K562 (cell line): Measurements from ENCODE around the gene ALDH5A1. TPM values are rescaled to one million over a fixed set of nuclear protein-coding genes. Genes with fewer than 3 reads are reported as not detected.

Source experiments
- ATAC-seq: fragments of 200-7000 bp; cut with Tn5 transposase; 3 replicates; pipeline ENCODE4 v1.9.1; 2020; ENCODE audit warnings: moderate library complexity
- BruUV-seq: library from RNA; stranded (reverse); fragments of 400-500 nt; replicated peaks from 2 replicates; lab custom pipeline; 2021; lab: Mats Ljungman, UMichigan
- CTCF ChIA-PET: fragments of 300-600 bp; formaldehyde crosslinking; extraction: SDS; loops from one replicate; lab custom pipeline; 2021; ENCODE audit warnings: low intra/inter-chr PET ratio; lab: Yijun Ruan, JAX
- POLR2A ChIA-PET: fragments of 300-600, 350-650 bp; sonication (Branson Sonifier 250); formaldehyde crosslinking; extraction: SDS; loops from one replicate; lab custom pipeline; 2021; ENCODE audit warnings: antibody characterized with exemption, inconsistent platforms; lab: Yijun Ruan, JAX
- DNase-seq, 4 experiments: peaks; one replicate each; pipeline versions ENCODE4 v3.0.0 to v3.0.0-alpha.2; 2011 to 2018; ENCODE audit warnings: low spot score in 3 of 4, mixed read lengths in 3 of 4; ENCODE audit errors: extremely low read depth in 1 of 4
- FAIRE-seq: peaks from 2 replicates; lab custom pipeline; 2011; peaks lifted over from hg19 to GRCh38; lab: Jason Lieb, UNC
- H2AFZ ChIP-seq: 2 replicates; pipeline ENCODE4 v1.6.0; 2011; ENCODE audit warnings: low read depth, low read length, control low read depth, inconsistent platforms
- H3K27ac ChIP-seq: fragments of 200-600 bp; 3 replicates; pipeline ENCODE4 v1.8.0; 2011; ENCODE audit warnings: low read depth, mild to moderate bottlenecking, control low read depth, inconsistent platforms, low read length, moderate library complexity, mixed read lengths; ENCODE audit errors: extremely low read depth
- H3K27me3 ChIP-seq, 2 experiments: fragments of 300-600 bp in 1 of 2; 2 replicates in 1 of 2; 3 replicates in 1 of 2; pipeline versions ENCODE4 v1.6.0 to v1.8.0; 2011; ENCODE audit warnings: inconsistent platforms in 2 of 2, low read length in 2 of 2, mild to moderate bottlenecking in 1 of 2, mixed read lengths in 1 of 2, moderate library complexity in 1 of 2; ENCODE audit not compliant: control insufficient read depth in 2 of 2, insufficient read depth in 2 of 2
- H3K36me3 ChIP-seq: fragments of 300-600 bp; 3 replicates; pipeline ENCODE4 v1.8.0; 2011; ENCODE audit warnings: mild to moderate bottlenecking, low read length, inconsistent platforms; ENCODE audit not compliant: control insufficient read depth, insufficient read depth
- H3K4me1 ChIP-seq, 2 experiments: fragments of 200-600 bp in 1 of 2; replicated peaks in 1 of 2; 2 replicates in 1 of 2; 3 replicates in 1 of 2; pipeline versions ENCODE4 v1.5.1 to v1.8.0; 2011; ENCODE audit warnings: inconsistent platforms in 2 of 2, low read length in 2 of 2, mild to moderate bottlenecking in 1 of 2, mixed read lengths in 1 of 2, moderate library complexity in 1 of 2; ENCODE audit not compliant: control insufficient read depth in 2 of 2, insufficient read depth in 2 of 2
- H3K4me2 ChIP-seq: 2 replicates; pipeline ENCODE4 v1.6.1; 2011; ENCODE audit warnings: low read length, control low read depth, inconsistent platforms, mixed read lengths; ENCODE audit not compliant: insufficient read depth
- H3K4me3 ChIP-seq: fragments of 200-600 bp; sonication (generic), shearing (Covaris generic); 2 replicates; pipeline ENCODE4 v1.5.1; 2016; ENCODE audit warnings: control low read depth, inconsistent platforms
- H3K79me2 ChIP-seq: fragments of 200-600 bp; 3 replicates; pipeline ENCODE4 v1.8.0; 2011; ENCODE audit warnings: low read length, inconsistent platforms; ENCODE audit not compliant: control insufficient read depth, insufficient read depth
- H3K9ac ChIP-seq, 2 experiments: 2 replicates each; pipeline versions ENCODE4 v1.6.0 to v1.6.1; 2011; ENCODE audit warnings: low read depth in 2 of 2, low read length in 2 of 2, control low read depth in 1 of 2, inconsistent platforms in 1 of 2, mild to moderate bottlenecking in 1 of 2, mixed read lengths in 1 of 2; ENCODE audit not compliant: insufficient read depth in 1 of 2
- H3K9me1 ChIP-seq: one replicate; pipeline ENCODE4 v1.6.0; 2011; ENCODE audit warnings: inconsistent platforms, mild to moderate bottlenecking, low read length, moderate library complexity; ENCODE audit not compliant: control insufficient read depth, insufficient read depth
- H3K9me3 ChIP-seq: replicated peaks from 2 replicates; pipeline ENCODE4 v1.5.1; 2011; ENCODE audit warnings: low read depth, low read length, inconsistent platforms; ENCODE audit not compliant: control insufficient read depth, insufficient read depth
- H4K20me1 ChIP-seq: replicated peaks from 2 replicates; pipeline ENCODE4 v1.6.1; 2011; ENCODE audit warnings: low read length, inconsistent platforms, mixed read lengths; ENCODE audit not compliant: control insufficient read depth, insufficient read depth
- CTCF ChIP-seq, 3 experiments: IDR thresholded peaks in 2 of 3; conservative IDR thresholded peaks in 1 of 3; 2 replicates each; pipeline ENCODE4 v1.5.1; 2011 to 2012; ENCODE audit warnings: low read length in 3 of 3, mild to moderate bottlenecking in 3 of 3, control low read depth in 2 of 3, improper control_type of control experiment in 1 of 3, inconsistent platforms in 1 of 3, low read depth in 1 of 3, mixed read lengths in 1 of 3, moderate library complexity in 1 of 3; ENCODE audit not compliant: insufficient read depth in 2 of 3
- USF1 ChIP-seq: sonication (generic); formaldehyde crosslinking; IDR thresholded peaks from 2 replicates; pipeline ENCODE4 v1.9.0; 2022; ENCODE audit warnings: mild to moderate bottlenecking, missing genetic modification reagents
- WGBS: fragments of 100-300 bp; shearing (Covaris generic); methylation state at CpG from one replicate; pipeline ENCODE4 v1.1.6; 2016; ENCODE audit warnings: low coverage, mixed read lengths; ENCODE audit not compliant: insufficient coverage; ENCODE audit errors: missing lambda C conversion rate; 5-methylcytosine and 5-hydroxymethylcytosine counted together
- in situ Hi-C: fragments of 300-500 bp; cut with MboI; formaldehyde crosslinking; loops from 4 replicates; pipeline ENCODE4 v1.15.0; 2018; ENCODE audit warnings: inconsistent platforms, mixed read lengths
- intact Hi-C: fragments of 100-400 bp; cut with micrococcal nuclease; formaldehyde crosslinking; loops from 2 replicates; pipeline ENCODE4 v1.14.2; 2022
- polyA plus RNA-seq, 8 experiments: library from polyadenylated mRNA; depleted of rRNA in 4 of 8; stranded (reverse) in 5 of 8; unstranded in 3 of 8; fragments of >200 nt; fragmentation: Nextera tagmentation in 2 of 8; fragmentation: Illumina TruSeq in 1 of 8; extraction: Ambion mirVana in 2 of 8; extraction: Trizol in 1 of 8; gene quantifications; 2 replicates each; pipeline versions ENCODE4 v1.2.1 to v1.2.3, GENCODE V29; 2011 to 2014; ENCODE audit warnings: inconsistent platforms in 1 of 8, missing spikeins in 1 of 8
- total RNA-seq, 7 experiments: library from RNA; depleted of rRNA in 6 of 7; stranded (reverse); fragments of >200 nt in 6 of 7; fragmentation: Illumina TruSeq in 2 of 7; extraction: Trizol in 2 of 7; gene quantifications; 2 replicates each; pipeline versions ENCODE4 v1.2.1 to v1.2.3, GENCODE V29; 2011 to 2021; ENCODE audit warnings: low replicate concordance in 1 of 7

The ALDH5A1 gene
- total and polyA plus RNA-seq, 9 of the 15 experiments (the other 6 are each of a cell fraction or from before 2014, with no cell fraction given) = 2.2 to 19.7 (median 9.5) TPM

- no peak overlapping the region for H3K27ac ChIP-seq
- ChIA-PET CTCF (no interaction called here), POLR2A (interaction anchor here (1.2 kb wide), 1 partner anchor 31 kb away, joined by 3 read pairs; no protein-coding TSS in a partner anchor)
- peak in 2 of 3 experiments; percentile 9; a peak in 1 of 6 replicates for TF ChIP-seq CTCF (IDR thresholded peaks at IDR 0.05 in 2 of 3, conservative IDR thresholded peaks at IDR 0.05 in 1 of 3; ENCODE audit: insufficient read depth in 2 of 3, low read depth in 1 of 3, low read length in 3 of 3)
- no peak for TF ChIP-seq USF1
- no peak overlapping the region for H3K9ac ChIP-seq
- no peak overlapping the region for H3K4me2 ChIP-seq
- WGBS = 67% methylated on average over 4 of the region's 4 CpGs
- no peak for DNase-seq
- no peaks in the 10 kb centered on the region; a peak in 1 of 5 replicates for H3K27me3 ChIP-seq
- no peak for FAIRE-seq
- H3K4me1 ChIP-seq = peaks cover 16 to 20% of the 10 kb centered on the region in 2 experiments; a peak in 4 of 5 replicates
- no peak overlapping the region for H3K4me3 ChIP-seq
- intact Hi-C loops = no loop called here
- H3K36me3 ChIP-seq = no peaks in the 10 kb centered on the region
- no peaks in the 10 kb centered on the region for H3K9me1 ChIP-seq
- no peaks in the 10 kb centered on the region; the same call in 1 of the 2 replicates for H3K9me3 ChIP-seq
- no TSS peak for BruUV-seq
- no peaks in the 10 kb centered on the region for H4K20me1 ChIP-seq
- in situ Hi-C loops = no loop called here
- ATAC-seq = no peak
- no peaks in the 10 kb centered on the region; the same call in 2 of the 3 replicates for H3K79me2 ChIP-seq
- H2AFZ ChIP-seq = no peak overlapping the region
These were observed 3.8 kb upstream of the ALDH5A1 start for GRCh38 chr6:24490948-24491347.
